Measurements from ENCODE around the gene B3GAT3.

B3GAT3 gene

GRCh38 chr11:62603776-62604299 is 17.9 kb downstream of the B3GAT3 start:
- Histone ChIP-seq H3K79me2 (ENCODE audit: control insufficient read depth, insufficient read depth, low read length, unreplicated experiment) (peaks cover 25% of the 10 kb centered on the region), H3K4me1 (ENCODE audit: control insufficient read depth, insufficient read depth, low read length, unreplicated experiment) (peaks cover 16% of the 10 kb centered on the region), H3K4me3 (ENCODE audit: low read depth, low read length) (no peak overlapping the region), H3K27ac (ENCODE audit: low read depth, low read length) (no peak overlapping the region), H2AFZ (ENCODE audit: low read length, unreplicated experiment) (no peak overlapping the region), H3K27me3 (ENCODE audit: insufficient read depth, low read length) (no peaks in the 10 kb centered on the region), H3K36me3 (ENCODE audit: insufficient read depth, low read length) (peaks cover 14% of the 10 kb centered on the region; the same call in 1 of the 2 replicates)

GRCh38 chr11:62603072-62603408 is 18.7 kb downstream of the B3GAT3 start:
- no peak overlapping the region for H3K27ac ChIP-seq (ENCODE audit: low read depth, low read length)
- peak overlapping the region; percentile 92 for H3K4me3 ChIP-seq (ENCODE audit: low read depth, low read length)
- no peak overlapping the region for H2AFZ ChIP-seq (ENCODE audit: low read length, unreplicated experiment)

GRCh38 chr11:62602141-62603071 is 19.4 kb downstream of the B3GAT3 start:
- Histone ChIP-seq H3K27me3 (ENCODE audit: insufficient read depth, low read length) (no peaks in the 10 kb centered on the region), H2AFZ (ENCODE audit: low read length, unreplicated experiment) (peak overlapping the region; percentile 76), H3K4me3 (ENCODE audit: low read depth, low read length) (peak overlapping the region; percentile 92), H3K36me3 (ENCODE audit: insufficient read depth, low read length) (peaks cover 25% of the 10 kb centered on the region; the same call in 1 of the 2 replicates), H3K27ac (ENCODE audit: low read depth, low read length) (peak overlapping the region; percentile 52), H3K4me1 (ENCODE audit: control insufficient read depth, insufficient read depth, low read length, unreplicated experiment) (peaks cover 21% of the 10 kb centered on the region), H3K79me2 (ENCODE audit: control insufficient read depth, insufficient read depth, low read length, unreplicated experiment) (peaks cover 38% of the 10 kb centered on the region)

More at GRCh38 chr11:62603072-62603408, 18.7 kb downstream of the B3GAT3 start:
- Histone ChIP-seq H3K79me2 (ENCODE audit: control insufficient read depth, insufficient read depth, low read length, unreplicated experiment) (peaks cover 33% of the 10 kb centered on the region), H3K27me3 (ENCODE audit: insufficient read depth, low read length) (no peaks in the 10 kb centered on the region), H3K36me3 (ENCODE audit: insufficient read depth, low read length) (peaks cover 19% of the 10 kb centered on the region; the same call in 1 of the 2 replicates), H3K4me1 (ENCODE audit: control insufficient read depth, insufficient read depth, low read length, unreplicated experiment) (peaks cover 21% of the 10 kb centered on the region)

- peak within 1 kb of the TSS; percentile 83 for H3K27ac ChIP-seq (ENCODE audit: low read depth, low read length)
- peak within 1 kb of the TSS; percentile 92 for H3K4me3 ChIP-seq (ENCODE audit: low read depth, low read length)
- H3K4me1 ChIP-seq (ENCODE audit: control insufficient read depth, insufficient read depth, low read length, unreplicated experiment) = peaks cover 21% of the 10 kb centered on the region
- no peaks in the 10 kb centered on the region for H3K27me3 ChIP-seq (ENCODE audit: insufficient read depth, low read length)
- H3K79me2 ChIP-seq (ENCODE audit: control insufficient read depth, insufficient read depth, low read length, unreplicated experiment) = peaks cover 39% of the 10 kb centered on the region
- peaks cover 28% of the 10 kb centered on the region; the same call in 1 of the 2 replicates for H3K36me3 ChIP-seq (ENCODE audit: insufficient read depth, low read length)
- H2AFZ ChIP-seq (ENCODE audit: low read length, unreplicated experiment) = peak within 1 kb of the TSS; percentile 78
Measured at GRCh38 chr11:62601372-62602140, 20.2 kb downstream of the B3GAT3 start, which contains the start of gene MTA2. Gene MTA2, minus strand, starts transcription at chr11:62601865. Its CDS starts 415 bp downstream, at chr11:62601450.

GRCh38 chr11:62601122-62601371 is 20.7 kb downstream of the B3GAT3 start:
- H3K36me3 ChIP-seq (ENCODE audit: insufficient read depth, low read length) = peaks cover 25% of the 10 kb centered on the region; the same call in 1 of the 2 replicates

GRCh38 chr11:62600367-62601121 is 21.2 kb downstream of the B3GAT3 start:
- Histone ChIP-seq H3K4me1 (ENCODE audit: control insufficient read depth, insufficient read depth, low read length, unreplicated experiment) (peaks cover 21% of the 10 kb centered on the region), H2AFZ (ENCODE audit: low read length, unreplicated experiment) (no peak overlapping the region), H3K4me3 (ENCODE audit: low read depth, low read length) (peak overlapping the region; percentile 92), H3K36me3 (ENCODE audit: insufficient read depth, low read length) (peaks cover 22% of the 10 kb centered on the region; the same call in 1 of the 2 replicates), H3K79me2 (ENCODE audit: control insufficient read depth, insufficient read depth, low read length, unreplicated experiment) (peaks cover 40% of the 10 kb centered on the region), H3K27ac (ENCODE audit: low read depth, low read length) (peak overlapping the region; percentile 83), H3K27me3 (ENCODE audit: insufficient read depth, low read length) (no peaks in the 10 kb centered on the region)

More at GRCh38 chr11:62601122-62601371, 20.7 kb downstream of the B3GAT3 start:
- Histone ChIP-seq H3K27me3 (ENCODE audit: insufficient read depth, low read length) (no peaks in the 10 kb centered on the region), H3K79me2 (ENCODE audit: control insufficient read depth, insufficient read depth, low read length, unreplicated experiment) (peaks cover 40% of the 10 kb centered on the region), H3K4me1 (ENCODE audit: control insufficient read depth, insufficient read depth, low read length, unreplicated experiment) (peaks cover 21% of the 10 kb centered on the region), H3K4me3 (ENCODE audit: low read depth, low read length) (peak overlapping the region; percentile 92), H3K27ac (ENCODE audit: low read depth, low read length) (peak overlapping the region; percentile 83), H2AFZ (ENCODE audit: low read length, unreplicated experiment) (peak overlapping the region; percentile 78)

- Histone ChIP-seq H3K27me3 (ENCODE audit: insufficient read depth, low read length) (no peaks in the 10 kb centered on the region), H3K27ac (ENCODE audit: low read depth, low read length) (peak overlapping the region; percentile 83; the same call in 1 of the 2 replicates), H2AFZ (ENCODE audit: low read length, unreplicated experiment) (no peak overlapping the region), H3K4me3 (ENCODE audit: low read depth, low read length) (peak overlapping the region; percentile 92), H3K79me2 (ENCODE audit: control insufficient read depth, insufficient read depth, low read length, unreplicated experiment) (peaks cover 40% of the 10 kb centered on the region), H3K36me3 (ENCODE audit: insufficient read depth, low read length) (peaks cover 22% of the 10 kb centered on the region; the same call in 1 of the 2 replicates), H3K4me1 (ENCODE audit: control insufficient read depth, insufficient read depth, low read length, unreplicated experiment) (peaks cover 21% of the 10 kb centered on the region)
Measured at GRCh38 chr11:62599901-62600300, 21.9 kb downstream of the B3GAT3 start.

GRCh38 chr11:62599069-62599696 is 22.6 kb downstream of the B3GAT3 start:
- H2AFZ ChIP-seq (ENCODE audit: low read length, unreplicated experiment) = no peak overlapping the region
- peaks cover 22% of the 10 kb centered on the region; the same call in 1 of the 2 replicates for H3K36me3 ChIP-seq (ENCODE audit: insufficient read depth, low read length)
- H3K4me3 ChIP-seq (ENCODE audit: low read depth, low read length) = peak overlapping the region; percentile 92

GRCh38 chr11:62595124-62595523 is 26.7 kb downstream of the B3GAT3 start:
- Histone ChIP-seq H3K4me1 (ENCODE audit: control insufficient read depth, insufficient read depth, low read length, unreplicated experiment) (peaks cover 24% of the 10 kb centered on the region), H3K4me3 (ENCODE audit: low read depth, low read length) (no peak overlapping the region), H3K27ac (ENCODE audit: low read depth, low read length) (no peak overlapping the region), H3K79me2 (ENCODE audit: control insufficient read depth, insufficient read depth, low read length, unreplicated experiment) (peaks cover 33% of the 10 kb centered on the region), H2AFZ (ENCODE audit: low read length, unreplicated experiment) (no peak overlapping the region), H3K36me3 (ENCODE audit: insufficient read depth, low read length) (peaks cover 21% of the 10 kb centered on the region; the same call in 1 of the 2 replicates), H3K27me3 (ENCODE audit: insufficient read depth, low read length) (no peaks in the 10 kb centered on the region)

More at GRCh38 chr11:62599069-62599696, 22.6 kb downstream of the B3GAT3 start:
- Histone ChIP-seq H3K27ac (ENCODE audit: low read depth, low read length) (peak overlapping the region; percentile 83; the same call in 1 of the 2 replicates), H3K79me2 (ENCODE audit: control insufficient read depth, insufficient read depth, low read length, unreplicated experiment) (peaks cover 40% of the 10 kb centered on the region), H3K4me1 (ENCODE audit: control insufficient read depth, insufficient read depth, low read length, unreplicated experiment) (peaks cover 21% of the 10 kb centered on the region), H3K27me3 (ENCODE audit: insufficient read depth, low read length) (no peaks in the 10 kb centered on the region)
